GM19328 (cell line): ENCODE measurements around the gene ZNF300.
"Not testable (repeated sequence)": the region's sequence is repeated elsewhere in the genome, so short reads cannot be mapped to it uniquely, and the experiment has no call there.

ENCODE experiments used
- ATAC-seq: cut with Tn5 transposase; IDR thresholded peaks from one replicate; pipeline ENCODE4 v1.9.1; 2021; ENCODE audit warnings: mild to moderate bottlenecking, moderate library complexity; ENCODE audit not compliant: unreplicated experiment

ZNF300 gene

GRCh38 chr5:150846308-150846653, 58.5 kb downstream of the ZNF300 start, which contains the start of gene IRGM:
Gene IRGM, plus strand, starts transcription at chr5:150846521. Its CDS starts 1,603 bp downstream, at chr5:150848124.
- not testable (repeated sequence) for ATAC-seq

GRCh38 chr5:150845185-150845859, 59.5 kb downstream of the ZNF300 start:
- ATAC-seq = not testable (repeated sequence)
